Skeletal muscle satellite cell (primary cell): ENCODE measurements around the gene PPT2. TPM values are rescaled to one million over a fixed set of nuclear protein-coding genes. Genes with fewer than 3 reads are reported as not detected.
"Not testable (repeated sequence)": the region's sequence is repeated elsewhere in the genome, so short reads cannot be mapped to it uniquely, and the experiment has no call there.

Source experiments
- H3K27me3 ChIP-seq: 2 replicates; pipeline ENCODE4 v1.7.0; 2013; ENCODE audit warnings: low read length; ENCODE audit not compliant: control insufficient read depth, insufficient read depth
- H3K36me3 ChIP-seq: 2 replicates; pipeline ENCODE4 v1.7.0; 2013; ENCODE audit warnings: mild to moderate bottlenecking, control low read depth, low read length; ENCODE audit not compliant: insufficient read depth
- H3K4me1 ChIP-seq: 2 replicates; pipeline ENCODE4 v1.7.0; 2013; ENCODE audit warnings: low read length; ENCODE audit not compliant: control insufficient read depth, insufficient read depth
- H3K4me2 ChIP-seq: 2 replicates; pipeline ENCODE4 v1.7.0; 2013; ENCODE audit warnings: mild to moderate bottlenecking, low read length
- H3K4me3 ChIP-seq: 2 replicates; pipeline ENCODE4 v1.7.0; 2013; ENCODE audit warnings: low read length
- H3K9ac ChIP-seq: 2 replicates; pipeline ENCODE4 v1.7.0; 2013; ENCODE audit warnings: mild to moderate bottlenecking, low read depth, low read length, moderate library complexity
- H3K9me3 ChIP-seq: replicated peaks from 2 replicates; pipeline ENCODE4 v1.7.0; 2013; ENCODE audit warnings: mild to moderate bottlenecking, control low read depth, low read length
- small RNA-seq: library from RNA; depleted of rRNA; stranded (forward); fragments of <200 nt; gene quantifications from one replicate; pipeline ENCODE3, GENCODE V24; 2012

The PPT2 gene

GRCh38 chr6:32211432-32211831 lies 57.5 kb downstream of the PPT2 start:
- not testable (repeated sequence) for H3K9me3 ChIP-seq, H3K4me3 ChIP-seq, H3K36me3 ChIP-seq, H3K9ac ChIP-seq, H3K4me1 ChIP-seq, H3K4me2 ChIP-seq
- H3K27me3 ChIP-seq: peaks cover 22% of the 10 kb centered on the region

- Histone ChIP-seq H3K36me3 (no peaks in the 10 kb centered on the region), H3K9me3 (no peaks in the 10 kb centered on the region), H3K27me3 (peaks cover 22% of the 10 kb centered on the region)
Observed at GRCh38 chr6:32212076-32212760, 58.3 kb downstream of the PPT2 start.

More at GRCh38 chr6:32212076-32212760, 58.3 kb downstream of the PPT2 start:
- H3K4me2 ChIP-seq: no peak overlapping the region
- no peak overlapping the region for H3K4me3 ChIP-seq
- no peaks in the 10 kb centered on the region for H3K4me1 ChIP-seq
- no peak overlapping the region for H3K9ac ChIP-seq

Small RNA genes within 50 kb of the gene (small RNA-seq; reads per million reads assigned to genes)
- gene AL662884.1: not detected
- gene MIR6833: not detected
